Esophagus (tissue), 2 donors: Measurements from ENCODE around the gene PMAIP1. TPM values are rescaled to one million over a fixed set of nuclear protein-coding genes. Genes with fewer than 3 reads are reported as not detected.
A peak's percentile ranks its signal among the peaks of the same experiment; 100 is the strongest.
"Not testable (repeated sequence)": the region's sequence is repeated elsewhere in the genome, so short reads cannot be mapped to it uniquely, and the experiment has no call there.

Source experiments
- H3K27ac ChIP-seq, 2 donors: one replicate each; pipeline ENCODE4 v1.5.1; 2013; ENCODE audit warnings: low read depth in 2 of 2, mild to moderate bottlenecking in 2 of 2, inconsistent platforms in 1 of 2, low read length in 1 of 2, moderate library complexity in 1 of 2
- H3K27me3 ChIP-seq, 2 donors: one replicate each; pipeline ENCODE4 v1.6.1; 2013; ENCODE audit warnings: low read length in 2 of 2, control low read depth in 1 of 2, mild to moderate bottlenecking in 1 of 2; ENCODE audit not compliant: insufficient read depth in 2 of 2, control insufficient read depth in 1 of 2
- H3K36me3 ChIP-seq, 2 donors: one replicate each; pipeline ENCODE4 v1.6.1; 2013; ENCODE audit warnings: low read length in 1 of 2; ENCODE audit not compliant: control insufficient read depth in 2 of 2, insufficient read depth in 2 of 2
- H3K4me1 ChIP-seq, 2 donors: one replicate each; pipeline ENCODE4 v1.6.1; 2013; ENCODE audit warnings: low read length in 1 of 2; ENCODE audit not compliant: control insufficient read depth in 2 of 2, insufficient read depth in 2 of 2
- H3K4me3 ChIP-seq, 2 donors: one replicate each; pipeline ENCODE4 v1.5.1; 2013; ENCODE audit warnings: low read length in 2 of 2, mild to moderate bottlenecking in 2 of 2, low read depth in 1 of 2, moderate library complexity in 1 of 2
- H3K9me3 ChIP-seq, 2 donors: one replicate each; pipeline ENCODE4 v1.6.1; 2013; ENCODE audit warnings: mild to moderate bottlenecking in 2 of 2, low read depth in 1 of 2, low read length in 1 of 2, moderate library complexity in 1 of 2; ENCODE audit not compliant: control insufficient read depth in 2 of 2, insufficient read depth in 1 of 2
- WGBS, 2 donors: extraction: QIAGEN DNeasy Blood & Tissue Kit; methylation state at CpG; one replicate each; pipeline ENCODE4 v1.1.7; 2013; 5-methylcytosine and 5-hydroxymethylcytosine counted together
- polyA plus RNA-seq, 2 donors: library from polyadenylated mRNA; stranded (reverse); fragments of 200-250 nt; gene quantifications; one replicate each; pipeline ENCODE4 v1.2.3, GENCODE V29; 2013
- donor health status: healthy with polysubstance abuse.
- donor health status: Bipolar disorder and iron deficiency.

Gene PMAIP1
- 10 to 100 TPM in 1 of 2 donors, 1 to 10 TPM in 1; 7.4 to 14.4 TPM for polyA plus RNA-seq

- peaks cover 0 to 5% of the 10 kb centered on the region in 2 donors for H3K4me1 ChIP-seq
- H3K36me3 ChIP-seq, result no peaks in the 10 kb centered on the region
- peak within 1 kb of the TSS; percentile 80 for H3K4me3 ChIP-seq
- H3K9me3 ChIP-seq, result peaks cover 0 to 4% of the 10 kb centered on the region in 2 donors
- 1% methylated on average over 71 to 73 of the region's 73 CpGs for WGBS, 2 donors
- H3K27me3 ChIP-seq, result no peaks in the 10 kb centered on the region
- H3K27ac ChIP-seq, result peak within 1 kb of the TSS; percentile 92 to 96
Observed at GRCh38 chr18:59899298-59900221, at the start of gene PMAIP1. TSS of gene PMAIP1 (plus strand) at chr18:59899996. CDS start at chr18:59900178, 182 bp downstream.

GRCh38 chr18:59851784-59852399, 47.9 kb upstream of the PMAIP1 start:
- Histone ChIP-seq H3K27me3 (no peaks in the 10 kb centered on the region), H3K36me3 (no peaks in the 10 kb centered on the region), H3K27ac (no peak overlapping the region), H3K4me3 (no peak overlapping the region), H3K4me1 (no peaks in the 10 kb centered on the region), H3K9me3 (no peaks in the 10 kb centered on the region)
- 81 to 88% methylated on average over 8 of the region's 8 CpGs for WGBS, 2 donors

- no peaks in the 10 kb centered on the region for H3K36me3 ChIP-seq
- no peak overlapping the region for H3K27ac ChIP-seq
- 91 to 95% methylated on average over 2 of the region's 2 CpGs for WGBS, 2 donors
- no peaks in the 10 kb centered on the region for H3K27me3 ChIP-seq
- no peak overlapping the region for H3K4me3 ChIP-seq
- H3K4me1 ChIP-seq, result no peaks in the 10 kb centered on the region
- H3K9me3 ChIP-seq, result no peaks in the 10 kb centered on the region
Observed at GRCh38 chr18:59852548-59852947, 47.2 kb upstream of the PMAIP1 start.

DNA sequence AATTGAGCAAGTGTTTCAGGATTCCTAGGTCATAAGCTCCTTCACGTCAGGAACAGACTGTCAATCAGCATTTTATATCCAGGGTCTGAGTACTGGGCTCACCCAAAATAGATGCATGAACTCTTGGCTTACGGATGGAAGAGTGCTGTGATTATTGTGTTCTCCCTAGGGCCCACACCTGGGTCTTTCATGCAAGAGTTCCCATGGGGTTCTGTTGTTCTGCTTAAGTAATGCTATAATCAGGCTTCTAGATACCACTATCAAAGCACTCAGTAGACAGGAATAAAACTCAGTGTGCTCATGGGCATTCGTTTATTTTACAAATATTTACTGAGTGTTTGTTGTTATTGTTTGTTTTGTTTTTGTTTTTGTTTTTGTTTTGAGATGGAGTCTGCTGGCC, 46.4 kb upstream of the PMAIP1 start:
- 64 to 82% methylated on average over 3 of the region's 3 CpGs for WGBS, 2 donors
- Histone ChIP-seq H3K36me3 (no peaks in the 10 kb centered on the region), H3K4me3 (no peak overlapping the region), H3K4me1 (no peaks in the 10 kb centered on the region), H3K27ac (no peak overlapping the region), H3K27me3 (no peaks in the 10 kb centered on the region), H3K9me3 (no peaks in the 10 kb centered on the region)

DNA sequence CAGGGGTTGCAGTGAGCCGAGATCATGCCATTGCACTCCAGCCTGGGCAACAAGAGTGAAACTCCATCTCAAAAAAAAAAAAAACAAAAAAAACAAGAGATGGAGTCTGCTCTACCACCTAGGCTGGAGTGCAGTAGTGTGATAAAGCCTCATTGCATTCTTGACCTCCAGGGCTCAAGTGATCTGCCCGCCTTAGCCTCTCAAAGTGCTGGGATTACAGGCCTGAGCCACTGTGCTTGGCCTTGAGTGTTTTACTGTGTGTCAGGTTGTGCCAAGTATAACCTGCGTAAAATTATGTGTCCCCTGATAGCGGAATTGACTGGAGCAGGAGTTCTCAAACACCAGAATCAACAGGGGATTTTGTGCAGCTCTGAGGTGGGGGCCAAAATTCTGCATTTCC, 45.8 kb upstream of the PMAIP1 start:
- H3K4me1 ChIP-seq, H3K4me3 ChIP-seq, H3K27ac ChIP-seq, H3K36me3 ChIP-seq, H3K27me3 ChIP-seq, H3K9me3 ChIP-seq: not testable (repeated sequence)
- 84 to 96% methylated on average over 4 of the region's 4 CpGs for WGBS, 2 donors

DNA sequence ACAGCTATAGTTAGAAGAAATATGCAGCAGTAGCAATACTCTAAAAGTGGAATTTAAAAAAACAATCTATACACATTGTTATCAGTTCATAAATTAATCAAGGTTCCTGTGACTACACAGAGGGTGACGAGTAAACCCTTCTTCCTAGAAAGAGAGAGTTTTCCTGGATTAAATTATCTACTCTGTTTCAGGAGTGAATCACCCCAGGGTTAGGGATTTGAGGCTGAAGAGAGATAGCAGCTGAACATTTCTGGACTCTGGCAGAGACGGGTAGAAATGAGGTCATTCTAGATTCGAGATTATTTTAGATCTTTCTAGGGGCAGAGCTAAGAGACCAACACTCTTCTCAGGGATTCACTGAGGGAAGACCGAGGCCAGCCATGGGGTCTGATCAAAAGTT, 38.8 kb upstream of the PMAIP1 start:
- Histone ChIP-seq H3K27ac (no peak overlapping the region), H3K4me1 (peaks cover 0 to 2% of the 10 kb centered on the region in 2 donors), H3K36me3 (no peaks in the 10 kb centered on the region), H3K9me3 (no peaks in the 10 kb centered on the region), H3K4me3 (no peak overlapping the region), H3K27me3 (no peaks in the 10 kb centered on the region)
- 59 to 63% methylated on average over 4 of the region's 4 CpGs for WGBS, 2 donors

GRCh38 chr18:59861963-59862819, 37.6 kb upstream of the PMAIP1 start:
- WGBS, 2 donors, result 41 to 58% methylated on average over 7 of the region's 7 CpGs
- H3K27ac ChIP-seq, result peak overlapping the region; percentile 35 to 58
- H3K9me3 ChIP-seq, result no peaks in the 10 kb centered on the region
- no peak overlapping the region for H3K4me3 ChIP-seq
- no peaks in the 10 kb centered on the region for H3K36me3 ChIP-seq
- H3K27me3 ChIP-seq, result no peaks in the 10 kb centered on the region
- H3K4me1 ChIP-seq, result peaks cover 0 to 2% of the 10 kb centered on the region in 2 donors

DNA sequence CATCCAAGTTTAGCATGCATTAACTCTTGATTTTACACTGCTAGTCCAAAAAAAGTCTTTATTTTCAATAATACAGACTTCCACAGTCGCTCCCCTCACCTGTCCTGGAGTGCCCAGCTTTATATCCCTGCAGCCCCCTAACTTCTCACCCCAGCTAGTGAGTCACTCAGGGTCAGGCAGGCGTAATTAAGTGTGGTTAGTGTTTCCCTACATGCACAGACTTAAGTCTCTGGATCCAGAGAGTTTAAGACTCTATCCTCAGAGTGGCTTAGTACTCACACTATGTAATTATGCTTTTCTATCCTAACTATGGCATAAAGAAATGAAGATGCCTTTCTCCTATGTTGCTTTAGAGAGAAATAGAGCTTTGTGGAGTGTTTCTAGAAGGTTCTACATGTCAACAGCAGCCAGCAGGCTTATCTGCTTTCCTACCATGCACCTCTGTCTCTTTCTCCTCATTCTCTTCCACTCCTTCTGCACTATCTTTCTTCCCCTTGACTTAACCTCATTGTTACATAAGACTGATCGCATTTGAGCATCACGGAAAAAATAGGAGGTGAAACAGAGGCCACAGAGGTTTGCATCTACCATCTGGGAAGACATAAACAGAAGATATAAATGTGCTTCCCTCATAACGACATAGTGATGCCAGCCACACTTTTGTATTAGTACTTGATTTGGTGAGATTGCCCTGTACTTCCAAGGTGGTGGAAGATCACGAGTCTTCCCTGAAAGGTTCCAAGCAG, 34.4 kb upstream of the PMAIP1 start:
- no peak overlapping the region for H3K4me3 ChIP-seq
- H3K27ac ChIP-seq, result no peak overlapping the region
- peaks cover 0 to 2% of the 10 kb centered on the region in 2 donors for H3K4me1 ChIP-seq
- H3K27me3 ChIP-seq, result no peaks in the 10 kb centered on the region
- H3K9me3 ChIP-seq, result no peaks in the 10 kb centered on the region
- WGBS, 2 donors, result 70 to 73% methylated on average over 6 of the region's 6 CpGs
- no peaks in the 10 kb centered on the region for H3K36me3 ChIP-seq
